Measurements from ENCODE around the gene FAM76A.
A peak's percentile ranks its signal among the peaks of the same experiment; 100 is the strongest.
"Not testable (repeated sequence)": the region's sequence is repeated elsewhere in the genome, so short reads cannot be mapped to it uniquely, and the experiment has no call there.

The FAM76A gene

DNA sequence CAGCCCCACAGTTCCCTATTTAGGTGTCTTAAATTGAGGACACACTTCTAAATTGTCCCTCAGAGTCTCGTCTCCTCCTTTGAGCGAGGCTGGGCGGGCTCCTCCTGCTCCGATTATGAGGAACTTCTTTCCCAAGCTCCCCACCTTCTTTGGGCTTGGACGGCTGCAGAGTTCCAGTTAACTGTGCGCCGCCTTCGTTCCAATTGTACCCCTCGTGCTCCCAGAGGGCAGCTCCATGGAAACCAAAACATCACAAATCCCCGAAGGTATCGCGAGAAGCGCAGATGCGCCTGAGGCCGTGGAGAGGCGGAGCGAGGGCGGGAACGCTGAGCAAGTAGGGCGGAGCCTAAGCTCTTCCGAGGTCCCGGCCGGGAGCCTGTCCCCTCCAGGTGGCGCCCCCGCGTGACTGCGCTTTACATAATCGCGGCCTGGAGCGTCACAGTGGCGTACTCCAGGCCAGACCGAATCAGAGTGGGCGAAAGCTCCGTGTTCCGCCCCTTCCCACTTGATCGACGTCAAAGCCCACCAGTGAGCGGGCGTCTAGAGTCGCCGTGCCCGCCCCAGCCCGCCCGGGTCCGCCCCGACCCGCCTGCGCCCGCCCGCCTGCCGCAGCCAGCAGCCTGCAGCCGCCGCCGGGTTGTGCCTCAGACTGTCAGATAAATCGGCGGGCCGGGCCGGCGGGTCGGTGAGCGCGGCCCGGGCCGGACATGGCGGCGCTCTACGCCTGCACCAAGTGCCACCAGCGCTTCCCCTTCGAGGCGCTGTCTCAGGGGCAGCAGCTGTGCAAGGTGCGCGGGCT, at the start of gene FAM76A:
TSS of gene FAM76A (plus strand) at position 588 of the 799 bp plus-strand sequence. CDS start at position 708, 120 bp downstream.
- DNase-seq, result peak; percentile 100

DNA sequence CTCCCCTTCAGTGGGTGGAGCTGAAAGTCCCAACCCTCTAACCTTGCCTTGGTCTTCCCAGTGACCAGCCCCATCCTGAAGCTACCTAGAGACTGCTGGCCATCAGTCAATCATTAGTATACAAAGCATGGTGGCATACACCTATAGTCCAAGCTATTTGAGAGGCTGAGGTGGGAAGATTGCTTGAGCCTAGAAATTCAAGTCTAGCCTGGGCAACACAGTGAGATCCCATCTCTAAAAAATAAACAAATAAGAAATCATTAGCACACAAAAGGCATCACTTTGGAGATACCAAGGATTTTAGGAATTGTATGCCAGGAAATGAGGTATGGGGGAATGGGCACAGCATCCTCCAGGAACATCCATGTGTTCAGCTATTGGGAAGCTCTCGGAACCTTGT, 49.4 kb upstream of the FAM76A start:
- DNase-seq, result no peak

DNA sequence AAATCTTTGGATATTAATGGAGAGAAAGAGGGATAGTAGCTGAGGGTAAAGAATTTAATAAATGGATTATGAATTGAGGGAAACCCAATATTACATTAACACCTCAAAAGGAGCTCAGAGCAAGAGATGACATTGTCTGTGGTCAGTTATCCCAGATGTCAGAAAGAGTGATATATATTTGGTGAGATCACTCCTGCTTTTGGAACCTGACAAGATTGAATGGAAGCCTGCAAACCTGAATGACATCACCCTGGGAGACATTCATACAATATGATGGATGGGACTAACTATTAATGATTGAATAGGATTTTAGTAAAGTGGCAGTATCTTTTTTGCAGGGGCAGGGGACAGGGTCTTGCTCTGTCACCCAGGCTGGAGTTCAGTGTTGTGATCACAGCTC, 47.0 kb upstream of the FAM76A start:
- DNase-seq, result no peak

DNA sequence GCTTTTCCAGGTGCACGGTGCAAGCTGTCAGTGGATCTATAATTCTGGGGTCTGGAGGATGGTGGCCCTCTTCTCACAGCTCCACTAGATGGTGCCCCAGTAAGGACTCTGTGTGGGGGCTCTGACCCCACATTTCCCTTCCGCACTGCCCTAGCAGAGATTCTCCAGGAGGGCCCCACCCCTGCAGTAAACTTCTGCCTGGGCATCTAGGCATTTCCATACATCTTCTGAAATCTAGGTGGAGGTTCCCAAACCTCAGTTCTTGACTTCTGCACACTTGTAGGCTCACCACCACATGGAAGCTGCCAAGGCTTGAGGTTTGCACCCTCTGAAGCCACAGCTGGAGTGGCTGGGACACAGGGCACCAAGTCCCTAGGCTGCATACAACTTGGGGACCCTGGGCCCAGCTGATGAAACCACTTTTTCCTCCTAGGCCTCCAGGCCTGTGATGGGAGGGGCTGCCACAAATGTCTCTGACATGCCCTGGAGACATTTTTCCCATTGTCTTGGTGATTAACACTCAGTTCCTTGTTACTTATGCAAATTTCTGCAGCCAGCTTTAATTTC, 45.5 kb upstream of the FAM76A start:
- not testable (repeated sequence) for DNase-seq

DNA sequence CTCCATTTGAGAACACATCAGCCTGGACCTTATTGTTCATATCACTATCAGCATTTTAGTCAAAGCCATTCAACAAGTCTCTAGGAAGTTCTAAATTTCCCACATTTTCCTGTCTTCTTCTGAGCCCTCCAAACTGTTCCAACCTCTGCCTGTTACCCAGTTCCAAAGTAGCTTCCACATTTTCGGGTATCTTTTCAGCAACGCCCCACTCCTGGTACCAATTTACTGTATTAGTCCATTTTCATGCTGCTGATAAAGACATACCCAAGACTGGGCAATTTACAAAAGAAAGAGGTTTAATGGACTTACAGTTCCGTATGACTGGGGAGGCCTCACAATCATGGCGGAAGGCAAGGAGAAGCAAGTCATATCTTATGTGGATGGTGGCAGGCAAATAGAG, 44.2 kb upstream of the FAM76A start:
- DNase-seq, result not testable (repeated sequence)

DNA sequence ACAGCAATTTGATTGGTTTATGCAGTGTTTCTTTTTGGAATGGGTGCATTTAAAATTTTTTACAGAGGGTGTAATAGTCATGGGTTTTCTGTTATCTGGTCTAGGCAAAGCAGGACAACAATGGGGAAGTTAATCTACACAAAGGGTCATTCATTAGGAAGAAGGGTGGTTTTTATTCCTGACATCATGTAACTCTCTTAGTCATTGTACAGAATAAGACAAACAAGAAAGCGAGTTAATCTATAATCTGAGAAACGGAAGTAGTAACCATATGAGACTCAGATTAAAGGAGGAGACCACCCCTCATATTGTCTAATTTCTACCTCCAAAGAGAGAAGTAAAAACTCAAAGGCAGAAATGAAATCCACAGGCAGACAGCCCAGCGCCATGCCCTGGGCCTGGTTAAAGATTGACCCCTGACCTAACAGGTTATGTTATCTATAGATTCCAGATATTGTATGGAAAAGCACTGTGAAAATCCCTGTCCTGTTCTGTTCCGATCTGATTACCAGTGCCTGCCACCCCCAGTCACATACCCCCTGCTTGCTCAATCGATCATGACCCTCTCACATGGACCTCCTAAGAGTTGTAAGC, 43.3 kb upstream of the FAM76A start:
- DNase-seq, result no peak

DNA sequence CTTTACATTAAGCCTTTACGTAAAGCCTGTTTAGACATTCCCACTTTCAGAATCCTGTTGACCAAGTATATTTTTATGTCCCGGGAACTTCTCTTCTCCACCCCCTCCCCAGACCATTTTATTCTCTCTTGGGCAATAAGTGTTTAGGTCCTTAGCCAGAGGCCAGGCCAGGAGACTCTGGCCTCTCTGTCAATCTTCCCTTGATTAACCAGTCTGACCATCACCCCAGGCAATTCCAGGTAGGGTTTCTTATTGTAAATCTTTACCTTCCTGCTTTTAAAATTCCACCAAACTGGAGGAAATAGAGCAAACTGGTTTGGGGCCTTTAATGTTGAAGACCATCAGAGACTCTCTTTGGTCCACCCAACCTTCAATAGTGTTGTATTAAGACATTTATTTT, 41.6 kb upstream of the FAM76A start:
- DNase-seq, result no peak

DNA sequence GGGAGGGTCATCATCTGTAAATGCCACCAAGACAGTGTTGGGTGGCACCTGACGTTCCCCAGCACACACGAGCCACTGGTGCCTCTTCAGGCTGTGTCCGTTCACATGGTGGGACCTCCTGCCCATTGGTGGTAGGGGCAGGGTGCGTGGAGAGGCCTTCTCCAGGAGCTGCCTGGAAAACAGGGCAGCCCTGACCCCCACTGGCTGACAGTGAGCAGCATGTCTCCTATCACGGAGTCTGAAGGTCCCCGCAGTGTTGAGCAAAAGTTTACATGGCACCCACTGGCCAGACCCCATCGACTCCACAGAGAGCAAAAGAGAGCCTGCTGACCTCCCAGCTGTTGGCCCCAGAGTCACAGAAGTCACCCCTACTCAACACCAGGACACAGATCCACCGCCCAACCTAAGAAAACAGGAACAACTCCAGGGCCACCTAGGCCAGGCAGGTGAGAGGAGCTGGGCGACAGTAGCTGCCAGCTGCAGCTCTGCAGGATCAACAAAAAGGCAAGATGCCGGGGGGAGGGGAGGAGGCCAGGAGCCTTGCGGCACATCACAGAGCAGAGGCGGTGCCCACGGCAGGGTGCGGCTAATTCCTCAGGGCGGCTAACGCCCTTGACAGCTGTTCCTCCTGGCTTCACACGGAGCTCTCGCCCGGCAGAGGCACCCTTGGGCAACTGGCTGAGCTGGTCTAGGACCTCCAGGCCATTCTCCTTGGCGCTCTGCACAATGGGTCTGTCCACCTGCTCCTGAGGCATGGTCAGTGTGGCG, 39.4 kb upstream of the FAM76A start:
- no peak for DNase-seq

DNA sequence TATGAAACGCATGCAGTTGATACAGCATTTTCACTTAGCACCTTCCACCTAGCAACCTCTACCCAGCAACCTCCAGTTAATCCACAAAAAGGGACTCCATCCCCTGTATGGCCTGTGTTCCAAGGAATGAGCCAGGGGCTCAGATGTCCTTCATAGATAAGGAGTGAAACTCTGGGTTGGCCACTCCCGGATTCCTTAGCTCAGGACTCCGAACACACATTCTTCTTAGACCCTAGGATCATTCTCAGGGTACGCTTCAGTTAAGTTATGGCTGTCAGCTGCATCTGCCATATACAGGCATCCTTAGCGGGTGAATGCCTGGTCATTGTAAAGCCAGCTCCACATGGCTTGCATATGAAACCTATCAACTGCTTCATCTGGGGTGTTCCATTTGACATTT, 37.9 kb upstream of the FAM76A start:
- no peak for DNase-seq

DNA sequence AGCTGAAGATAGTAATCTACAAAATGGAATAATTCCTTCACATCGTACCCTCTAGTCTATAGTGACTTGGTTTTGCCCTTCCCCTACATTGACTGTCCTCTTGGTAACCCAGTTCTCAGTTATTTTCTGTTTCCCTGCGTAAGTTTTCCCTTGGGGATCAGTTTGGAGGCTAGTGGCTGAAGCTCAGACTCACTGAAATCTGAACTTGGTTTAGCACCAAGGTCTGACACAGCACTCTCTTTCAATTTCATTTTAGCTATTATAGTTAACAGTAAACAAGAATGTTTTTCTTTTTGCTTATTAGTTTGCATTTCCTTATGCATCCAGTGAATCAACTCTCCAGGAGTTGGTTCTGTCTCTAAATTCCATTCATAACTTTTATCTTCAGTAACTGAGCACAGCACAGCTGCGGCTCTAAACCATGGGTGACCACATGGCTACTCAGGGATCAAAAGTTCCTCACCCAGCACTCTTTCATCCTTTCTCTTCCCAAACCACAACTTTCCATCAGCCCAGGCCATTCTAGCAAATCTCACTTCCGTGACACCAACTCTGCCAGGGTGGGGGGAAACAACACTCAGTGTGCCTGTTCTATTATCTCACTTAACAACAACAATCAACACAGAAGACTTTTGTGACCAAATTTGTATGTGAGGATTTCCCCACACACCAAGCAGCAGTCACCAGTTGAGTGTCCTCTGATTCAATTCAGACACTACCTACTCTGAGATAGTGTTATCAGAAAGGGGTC, 36.2 kb upstream of the FAM76A start:
- DNase-seq, result peak; percentile 14

DNA sequence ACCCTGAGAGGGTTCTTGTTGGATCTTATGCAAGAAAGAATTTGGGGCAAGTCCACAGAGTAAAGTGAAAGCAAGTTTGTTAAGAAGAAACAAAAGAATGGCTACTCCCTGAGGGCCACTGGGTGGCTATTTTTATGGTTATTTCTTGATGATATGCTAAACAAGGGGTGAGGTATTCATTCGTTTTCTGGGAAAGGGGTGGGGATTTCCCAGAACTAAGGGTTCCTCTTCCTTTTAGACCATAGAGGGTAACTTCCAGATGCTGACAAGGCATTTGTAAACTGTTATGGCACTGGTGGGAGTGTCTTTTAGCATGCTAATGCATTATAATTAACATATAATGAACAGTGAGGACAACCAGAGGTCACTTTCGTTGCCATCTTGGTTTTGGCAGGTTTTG, 35.6 kb upstream of the FAM76A start:
- DNase-seq, result peak; percentile 25

DNA sequence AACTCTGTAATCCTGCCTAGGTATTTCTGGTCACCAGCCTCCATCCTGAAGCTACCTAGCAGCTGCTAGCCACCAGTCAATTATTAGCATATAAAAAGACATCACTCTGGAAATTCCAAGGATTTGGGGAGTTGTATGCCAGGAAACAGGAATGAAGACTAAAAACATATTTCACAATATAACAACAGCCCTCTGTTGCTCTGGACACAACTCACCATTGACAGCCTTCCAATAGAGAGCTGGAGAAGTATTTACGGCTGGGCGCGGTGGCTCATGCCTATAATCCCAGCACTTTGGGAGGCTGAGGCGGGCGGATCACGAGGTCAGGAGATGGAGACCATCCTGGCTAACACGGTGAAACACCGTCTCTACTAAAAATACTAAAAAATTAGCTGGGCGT, 28.9 kb upstream of the FAM76A start:
- DNase-seq, result not testable (repeated sequence)

DNA sequence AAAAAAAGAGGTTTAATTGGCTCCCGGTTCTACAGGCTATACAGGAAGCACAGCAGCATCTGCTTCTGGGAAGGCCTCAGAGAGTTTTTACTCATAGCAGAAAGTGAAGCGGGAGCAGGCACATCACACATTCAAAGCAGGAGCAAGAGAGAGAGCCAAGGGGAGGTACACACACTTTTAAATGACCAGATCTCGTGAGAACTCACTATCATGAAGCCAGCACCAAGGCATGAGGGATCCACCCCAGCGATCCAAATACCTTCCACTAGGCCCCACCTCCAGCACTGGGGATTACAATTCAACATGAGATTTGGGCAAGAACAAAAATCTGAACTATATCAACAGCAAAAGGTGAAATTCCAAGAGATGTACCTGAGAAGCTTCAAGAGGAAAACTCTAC, 20.8 kb upstream of the FAM76A start:
- no peak for DNase-seq

DNA sequence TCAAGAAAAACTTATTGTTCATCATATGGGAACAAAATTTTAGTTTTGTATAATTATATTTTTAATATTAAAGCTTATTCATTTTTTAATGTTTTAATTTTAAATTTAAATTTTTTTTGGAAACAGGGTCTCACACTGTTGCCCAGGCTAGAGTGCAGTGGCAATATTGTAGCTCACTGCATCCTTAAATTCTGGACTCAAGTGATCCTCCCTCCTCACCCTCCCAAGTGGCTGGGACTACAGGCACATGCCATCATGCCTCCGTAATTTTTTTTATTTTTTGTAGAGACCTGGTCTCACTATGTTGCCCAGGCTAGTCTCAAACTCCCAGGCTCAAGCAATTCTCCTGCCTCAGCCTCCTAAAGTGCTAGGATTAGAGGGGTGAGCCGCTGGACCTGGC, 20.2 kb upstream of the FAM76A start:
- DNase-seq, result no peak

DNA sequence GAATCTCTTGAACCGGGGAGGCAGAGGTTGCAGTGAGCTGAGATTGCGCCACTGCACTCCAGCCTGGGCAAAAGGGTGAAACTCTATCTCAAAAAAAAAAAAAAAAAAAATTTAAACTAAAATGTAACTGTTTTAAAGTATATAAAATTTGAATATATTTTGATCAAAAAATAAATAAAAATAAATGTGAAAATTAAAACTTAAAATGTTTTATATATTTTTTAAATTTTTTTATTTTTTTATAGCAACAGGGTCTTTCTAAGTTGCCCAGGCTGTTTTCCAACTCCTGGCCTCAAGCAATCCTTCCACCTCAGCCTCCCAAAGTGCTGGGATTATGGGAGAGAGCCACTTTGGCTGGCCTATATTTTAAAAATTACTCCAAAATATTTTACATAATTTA, 15.2 kb upstream of the FAM76A start:
- DNase-seq, result no peak

DNA sequence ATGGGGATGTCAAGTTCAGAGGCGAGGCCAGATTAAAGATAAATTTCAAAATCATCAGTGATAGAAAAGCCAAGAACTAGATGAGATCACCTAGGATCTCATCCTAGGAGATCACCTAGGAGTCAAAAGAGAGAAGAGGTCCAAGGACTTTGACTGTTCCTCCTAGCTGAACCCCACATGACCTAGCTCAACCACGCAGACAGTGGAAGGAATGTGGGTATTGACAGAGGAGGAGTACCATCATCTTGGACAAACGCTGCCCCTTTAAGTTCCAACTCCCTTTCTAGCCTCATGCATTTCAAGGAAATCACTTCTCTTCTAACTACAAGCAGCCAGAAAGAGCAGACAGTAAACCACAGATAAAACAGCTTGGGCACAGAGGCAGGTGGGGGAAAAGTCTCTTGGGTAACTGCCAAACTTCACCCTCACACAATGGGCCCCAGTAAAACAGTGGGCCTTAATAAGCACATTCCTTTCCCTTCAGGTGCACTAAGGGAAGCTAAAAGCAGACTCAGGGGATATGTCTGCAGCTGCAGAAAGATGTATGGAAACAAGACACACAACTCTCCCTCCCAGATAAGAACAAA, 12.5 kb upstream of the FAM76A start:
- DNase-seq, result no peak

DNA sequence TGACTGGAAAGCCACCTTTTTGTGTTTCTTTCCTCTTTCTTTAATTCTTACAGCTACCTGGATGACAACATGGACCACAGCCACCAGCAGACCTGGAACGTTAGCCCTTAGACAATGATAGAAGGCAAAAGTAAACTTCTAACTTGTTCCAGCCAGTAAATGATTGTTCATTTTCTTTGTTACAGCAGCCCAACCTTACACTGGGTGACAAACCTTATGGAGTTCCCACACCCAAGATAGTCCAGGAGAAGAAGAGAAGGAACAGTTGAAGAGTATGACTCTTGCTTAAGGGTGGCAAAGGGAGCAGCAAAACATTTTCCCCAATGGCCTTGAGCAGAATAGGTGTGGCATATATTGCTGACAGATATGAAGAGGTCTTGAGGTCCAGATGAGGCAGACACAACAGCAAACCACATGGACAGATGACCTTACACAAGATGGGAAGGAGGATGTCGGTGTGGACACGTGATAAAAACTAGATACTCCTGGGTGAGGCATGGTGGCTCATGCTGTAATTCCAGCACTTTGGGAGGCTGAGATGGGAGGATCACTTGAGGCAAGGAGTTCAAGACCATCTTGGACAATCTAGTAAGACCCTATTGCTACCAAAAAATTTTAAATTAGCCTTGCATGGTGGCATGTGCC, 11.8 kb upstream of the FAM76A start:
- DNase-seq, result no peak

DNA sequence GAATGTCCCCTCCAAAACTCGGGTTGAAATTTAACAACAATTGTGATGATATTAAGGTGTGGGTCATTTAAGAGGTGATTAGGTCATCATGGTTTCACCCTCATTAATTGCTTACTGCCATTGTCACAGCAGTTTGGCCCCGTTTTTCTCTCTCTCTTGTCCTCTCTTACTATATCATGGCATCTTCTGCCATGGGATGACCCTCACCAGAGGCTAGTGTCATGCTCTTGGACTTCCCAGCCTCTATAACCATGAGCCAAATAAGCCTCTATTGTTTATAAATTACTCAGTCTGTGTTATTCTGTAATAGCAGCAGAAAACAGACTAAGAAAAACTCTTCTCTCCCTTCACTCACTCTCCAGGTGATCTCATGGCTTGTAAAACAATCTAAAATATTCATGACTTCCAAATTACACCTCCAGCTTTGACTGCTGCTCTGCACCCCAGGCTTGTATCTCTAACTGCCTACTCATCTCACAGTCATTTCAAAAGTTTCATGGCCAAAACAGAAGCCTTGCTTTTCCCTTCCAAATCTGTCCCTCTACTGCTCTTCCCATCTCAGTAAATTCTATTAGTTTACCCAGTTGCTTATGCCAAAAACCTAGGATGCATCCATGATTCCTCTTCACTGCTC, 9.4 kb upstream of the FAM76A start:
- DNase-seq, result no peak

DNA sequence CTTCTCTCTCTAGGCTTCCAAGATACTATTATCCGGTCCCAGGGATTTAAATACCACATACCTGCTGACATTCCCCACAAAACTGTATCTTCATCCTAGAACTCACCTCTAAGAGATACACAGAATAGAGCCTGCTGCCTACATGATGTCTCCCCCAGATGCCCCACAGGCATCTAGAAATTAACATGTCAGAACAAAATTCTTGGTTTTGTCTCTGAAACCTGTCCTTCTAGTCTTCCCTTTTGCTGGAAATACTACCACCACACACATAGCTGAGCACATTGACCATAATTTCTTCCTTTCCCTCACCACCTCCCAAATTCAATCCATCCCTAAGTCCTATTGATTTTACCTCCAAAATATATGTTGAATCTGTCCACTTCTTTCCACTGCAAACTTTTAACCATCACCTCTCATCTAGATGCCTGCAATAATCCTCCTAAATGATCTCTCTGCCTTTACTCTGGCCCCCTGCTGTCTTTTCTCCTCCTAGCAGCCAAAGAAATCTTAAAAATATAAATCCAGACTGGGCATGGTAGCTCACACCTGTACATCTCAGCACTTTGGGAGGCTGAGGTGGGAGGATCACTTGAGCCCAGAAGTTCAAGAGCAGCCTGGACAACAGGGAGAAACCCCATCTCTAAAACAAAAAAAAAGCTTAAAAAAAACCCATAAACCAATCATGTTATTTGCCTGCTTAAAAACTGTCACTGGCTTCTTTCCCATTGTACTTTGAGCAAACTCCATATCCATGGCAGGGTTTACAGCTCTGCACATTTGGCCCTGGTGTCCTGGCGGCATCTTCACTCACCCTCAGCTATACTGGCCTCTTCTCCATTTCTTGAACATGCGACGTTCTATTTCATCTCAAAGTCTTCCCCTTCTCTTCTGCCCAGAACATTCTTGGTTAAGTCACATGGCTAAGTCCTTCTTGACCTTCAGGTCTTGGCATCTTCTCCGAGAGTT, 6.2 kb upstream of the FAM76A start:
- no peak for DNase-seq

DNA sequence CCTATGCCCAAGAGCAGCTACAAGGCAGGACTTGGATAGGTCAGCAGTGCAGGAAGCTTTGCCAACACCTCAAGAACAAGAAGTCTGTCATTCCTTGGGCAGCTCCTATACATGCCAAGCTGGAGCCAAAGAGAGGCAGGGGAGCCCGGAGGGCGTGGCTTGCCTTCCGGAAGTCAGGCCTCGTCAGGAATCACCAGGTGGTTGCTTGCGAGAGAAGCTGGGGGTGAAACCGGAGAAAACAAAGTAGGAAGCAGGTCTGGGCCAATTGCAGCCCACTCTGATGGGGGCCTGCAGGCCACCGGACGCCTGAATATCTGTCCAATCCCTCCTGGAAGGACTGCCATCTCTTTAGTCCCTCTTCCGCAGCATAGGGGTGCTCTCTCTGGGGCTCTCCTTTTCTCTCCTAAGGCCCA, 794 bp upstream of the FAM76A start:
- DNase-seq, result no peak
